B cell (primary cell): Measurements from ENCODE around the gene JPT2. TPM values are rescaled to one million over a fixed set of nuclear protein-coding genes. Genes with fewer than 3 reads are reported as not detected.

ENCODE experiments used
- ATAC-seq: fragments of 200-7000 bp; cut with Tn5 transposase; one replicate; pipeline ENCODE4 v1.10.0; 2021; ENCODE audit warnings: low read depth, mild to moderate bottlenecking, moderate number of reproducible peaks, moderate library complexity
- CTCF ChIA-PET: fragments of 350-600 bp; sonication (Branson Sonifier 250); formaldehyde crosslinking; loops from one replicate; lab custom pipeline; 2021; ENCODE audit warnings: antibody characterized with exemption, inconsistent platforms; lab: Charles Lee
- POLR2A ChIA-PET: fragments of 350-600 bp; sonication (Branson Sonifier 250); formaldehyde crosslinking; loops from one replicate; lab custom pipeline; 2021; ENCODE audit warnings: antibody characterized with exemption; lab: Charles Lee
- DNase-seq: peaks from one replicate; pipeline ENCODE4 v3.0.0; 2013
- H2AFZ ChIP-seq: 2 replicates; pipeline ENCODE4 v1.6.1; 2012; ENCODE audit warnings: mild to moderate bottlenecking, low read depth, low read length; ENCODE audit not compliant: insufficient read depth, poor library complexity, severe bottlenecking
- H3K27ac ChIP-seq, 2 donors: 1 replicate in 1 of 2; 2 replicates in 1 of 2; pipeline ENCODE4 v1.5.1; 2012 to 2013; ENCODE audit warnings: low read length in 2 of 2, mild to moderate bottlenecking in 2 of 2, moderate library complexity in 1 of 2
- H3K27me3 ChIP-seq, 4 experiments: fragments of 200-600 bp in 1 of 4; sonication (generic) in 1 of 4; replicated peaks in 1 of 4; 1 replicate in 2 of 4; 2 replicates in 2 of 4; pipeline versions ENCODE4 v1.6.1 to v1.7.0; 2013 to 2016; ENCODE audit warnings: low read length in 3 of 4, mild to moderate bottlenecking in 2 of 4, mixed read lengths in 1 of 4, moderate library complexity in 1 of 4; ENCODE audit not compliant: insufficient read depth in 4 of 4, control insufficient read depth in 3 of 4; ENCODE audit errors: control extremely low read depth in 1 of 4
- H3K36me3 ChIP-seq, 2 experiments: replicated peaks in 1 of 2; 1 replicate in 1 of 2; 2 replicates in 1 of 2; pipeline versions ENCODE4 v1.6.1 to v1.7.1; 2013; ENCODE audit warnings: low read length in 1 of 2; ENCODE audit not compliant: insufficient read depth in 2 of 2, control insufficient read depth in 1 of 2; ENCODE audit errors: control extremely low read depth in 1 of 2, extremely low read depth in 1 of 2
- H3K4me1 ChIP-seq, 2 donors: fragments of 200-600 bp in 1 of 2; sonication (generic) in 1 of 2; 1 replicate in 1 of 2; 2 replicates in 1 of 2; pipeline versions ENCODE4 v1.5.1 to v1.6.1; 2013 to 2017; ENCODE audit warnings: low read length in 2 of 2; ENCODE audit not compliant: control insufficient read depth in 2 of 2, insufficient read depth in 2 of 2
- H3K4me2 ChIP-seq: replicated peaks from 2 replicates; pipeline ENCODE3; 2012; ENCODE audit warnings: mild to moderate bottlenecking, low read depth, low read length; ENCODE audit not compliant: poor library complexity, severe bottlenecking
- H3K4me3 ChIP-seq, 5 experiments: fragments of 200-600 bp in 1 of 5; sonication (generic) in 1 of 5; 1 replicate in 3 of 5; 2 replicates in 2 of 5; pipeline versions ENCODE4 v1.5.1 to v1.7.0; 2011 to 2016; ENCODE audit warnings: low read length in 4 of 5, mild to moderate bottlenecking in 4 of 5, low read depth in 2 of 5, control low read depth in 1 of 5, moderate library complexity in 1 of 5; ENCODE audit not compliant: insufficient read depth in 1 of 5; ENCODE audit errors: control extremely low read depth in 1 of 5, extremely low read depth in 1 of 5
- H3K79me2 ChIP-seq: fragments of 200-600 bp; sonication (generic); one replicate; pipeline ENCODE4 v1.6.0; 2016; ENCODE audit warnings: low read length; ENCODE audit not compliant: control insufficient read depth, insufficient read depth
- H3K9ac ChIP-seq: fragments of 200-600 bp; sonication (generic); 2 replicates; pipeline ENCODE4 v1.6.1; 2017; ENCODE audit warnings: mild to moderate bottlenecking, low read length, moderate library complexity
- H3K9me3 ChIP-seq, 3 donors: one replicate each; pipeline versions ENCODE4 v1.6.1 to v1.7.1; 2013; ENCODE audit warnings: low read length in 2 of 3; ENCODE audit not compliant: control insufficient read depth in 2 of 3, insufficient read depth in 1 of 3; ENCODE audit errors: control extremely low read depth in 1 of 3
- H4K20me1 ChIP-seq: 2 replicates; pipeline ENCODE4 v1.6.0; 2012; ENCODE audit warnings: mild to moderate bottlenecking, low read length; ENCODE audit not compliant: insufficient read depth, control insufficient read depth, poor library complexity, severe bottlenecking
- H3K27ac Mint-ChIP-seq: one replicate; pipeline ENCODE4 v1.8.0; 2021; ENCODE audit warnings: mixed read lengths
- H3K27me3 Mint-ChIP-seq: one replicate; pipeline ENCODE4 v1.8.0; 2021; ENCODE audit warnings: mixed read lengths
- H3K4me1 Mint-ChIP-seq: one replicate; pipeline ENCODE4 v1.8.0; 2021; ENCODE audit warnings: mixed read lengths
- H3K4me3 Mint-ChIP-seq: one replicate; pipeline ENCODE4 v1.8.0; 2021; ENCODE audit warnings: mixed read lengths
- H3K9me3 Mint-ChIP-seq: one replicate; pipeline ENCODE4 v1.8.0; 2022; ENCODE audit warnings: mixed read lengths; ENCODE audit not compliant: insufficient read depth
- EZH2 ChIP-seq: IDR thresholded peaks from 2 replicates; pipeline ENCODE4 v1.6.1; 2012; ENCODE audit warnings: borderline replicate concordance, low read depth, mild to moderate bottlenecking, moderate library complexity, low read length; ENCODE audit not compliant: insufficient read depth, poor library complexity, severe bottlenecking
- WGBS: methylation state at CpG from one replicate; pipeline ENCODE4 v1.1.5; 2013; ENCODE audit warnings: missing lambda C conversion rate; ENCODE audit not compliant: insufficient coverage; 5-methylcytosine and 5-hydroxymethylcytosine counted together
- intact Hi-C: fragments of 100-400 bp; cut with micrococcal nuclease; formaldehyde crosslinking; loops from one replicate; pipeline ENCODE4 v1.10.0; 2022
- polyA plus RNA-seq: library from polyadenylated mRNA; depleted of rRNA; stranded (reverse); fragments of >200 nt; gene quantifications from 2 replicates; pipeline ENCODE4 v1.2.3, GENCODE V29; 2012
- total RNA-seq, 2 donors: library from RNA; stranded (reverse); fragments of 120-200 nt in 1 of 2; gene quantifications; 1 replicate in 1 of 2; 2 replicates in 1 of 2; pipeline versions ENCODE4 v1.2.3 to v1.2.4, GENCODE V29; 2013 to 2022
- TF ChIP-seq, protein P1 (sequence below): fragments of 200-600 bp; IDR thresholded peaks from one replicate; pipeline ENCODE4 v1.8.0; 2022; ENCODE audit warnings: antibody characterized with exemption, mild to moderate bottlenecking

JPT2 gene
- total and polyA plus RNA-seq, 2 donors (not counting 1 experiment from before 2014, with no cell fraction given): 10.7 to 45.7 TPM

DNA sequence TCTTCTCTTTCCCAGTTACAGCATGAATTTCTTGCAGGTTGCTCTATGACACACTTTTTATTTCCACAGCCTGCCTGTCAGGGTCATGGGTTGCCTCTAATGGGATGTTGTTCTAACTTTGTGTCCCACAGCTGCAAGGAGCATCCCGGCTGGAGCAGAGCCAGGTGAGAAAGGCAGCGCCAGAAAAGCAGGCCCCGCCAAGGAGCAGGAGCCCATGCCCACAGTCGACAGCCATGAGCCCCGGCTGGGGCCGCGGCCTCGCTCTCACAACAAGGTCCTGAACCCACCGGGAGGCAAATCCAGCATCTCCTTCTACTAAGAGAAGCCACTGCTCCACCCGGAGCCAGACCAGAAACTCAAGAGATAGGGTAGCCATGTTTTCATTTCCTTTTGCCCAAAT lies 20.6 kb downstream of the JPT2 start:
- H3K36me3 ChIP-seq: peaks cover 11 to 57% of the 10 kb centered on the region in 2 experiments
- no peaks in the 10 kb centered on the region for H3K9me3 Mint-ChIP-seq
- no peak overlapping the region for H3K9ac ChIP-seq
- H3K27ac ChIP-seq: no peak overlapping the region
- H3K79me2 ChIP-seq: no peaks in the 10 kb centered on the region
- no peak overlapping the region for H3K27ac Mint-ChIP-seq
- no peaks in the 10 kb centered on the region for H3K27me3 ChIP-seq
- ChIA-PET CTCF (interaction anchor here (0.6 kb wide), 1 partner anchor 231 kb away, joined by 3 read pairs; no protein-coding TSS in a partner anchor), POLR2A (no interaction called here)
- no peaks in the 10 kb centered on the region for H4K20me1 ChIP-seq
- H3K9me3 ChIP-seq: no peaks in the 10 kb centered on the region
- intact Hi-C loops: no loop called here
- TF ChIP-seq, protein P1, sequence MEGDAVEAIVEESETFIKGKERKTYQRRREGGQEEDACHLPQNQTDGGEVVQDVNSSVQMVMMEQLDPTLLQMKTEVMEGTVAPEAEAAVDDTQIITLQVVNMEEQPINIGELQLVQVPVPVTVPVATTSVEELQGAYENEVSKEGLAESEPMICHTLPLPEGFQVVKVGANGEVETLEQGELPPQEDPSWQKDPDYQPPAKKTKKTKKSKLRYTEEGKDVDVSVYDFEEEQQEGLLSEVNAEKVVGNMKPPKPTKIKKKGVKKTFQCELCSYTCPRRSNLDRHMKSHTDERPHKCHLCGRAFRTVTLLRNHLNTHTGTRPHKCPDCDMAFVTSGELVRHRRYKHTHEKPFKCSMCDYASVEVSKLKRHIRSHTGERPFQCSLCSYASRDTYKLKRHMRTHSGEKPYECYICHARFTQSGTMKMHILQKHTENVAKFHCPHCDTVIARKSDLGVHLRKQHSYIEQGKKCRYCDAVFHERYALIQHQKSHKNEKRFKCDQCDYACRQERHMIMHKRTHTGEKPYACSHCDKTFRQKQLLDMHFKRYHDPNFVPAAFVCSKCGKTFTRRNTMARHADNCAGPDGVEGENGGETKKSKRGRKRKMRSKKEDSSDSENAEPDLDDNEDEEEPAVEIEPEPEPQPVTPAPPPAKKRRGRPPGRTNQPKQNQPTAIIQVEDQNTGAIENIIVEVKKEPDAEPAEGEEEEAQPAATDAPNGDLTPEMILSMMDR: no peak
- TF ChIP-seq EZH2: no peak
- no peaks in the 10 kb centered on the region for H3K27me3 Mint-ChIP-seq
- ATAC-seq: no peak
- no peak overlapping the region for H3K4me3 Mint-ChIP-seq
- no peak overlapping the region for H3K4me2 ChIP-seq
- WGBS: over 99% methylated on average over 10 of the region's 10 CpGs
- no peaks in the 10 kb centered on the region for H3K4me1 Mint-ChIP-seq
- H2AFZ ChIP-seq: no peak overlapping the region
- no peak overlapping the region for H3K4me3 ChIP-seq
- no peak for DNase-seq
- no peaks in the 10 kb centered on the region for H3K4me1 ChIP-seq

DNA sequence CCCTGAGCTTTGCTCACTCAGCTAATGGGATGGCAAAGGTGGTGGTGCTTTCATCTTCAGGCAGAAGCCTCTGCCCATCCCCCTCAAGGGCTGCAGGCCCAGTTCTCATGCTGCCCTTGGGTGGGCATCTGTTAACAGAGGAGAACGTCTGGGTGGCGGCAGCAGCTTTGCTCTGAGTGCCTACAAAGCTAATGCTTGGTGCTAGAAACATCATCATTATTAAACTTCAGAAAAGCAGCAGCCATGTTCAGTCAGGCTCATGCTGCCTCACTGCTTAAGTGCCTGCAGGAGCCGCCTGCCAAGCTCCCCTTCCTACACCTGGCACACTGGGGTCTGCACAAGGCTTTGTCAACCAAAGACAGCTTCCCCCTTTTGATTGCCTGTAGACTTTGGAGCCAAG lies 22.2 kb downstream of the JPT2 start:
- no peak overlapping the region for H3K4me2 ChIP-seq
- DNase-seq: no peak
- Mint-ChIP-seq H3K4me3 (no peak overlapping the region), H3K27me3 (no peaks in the 10 kb centered on the region), H3K27ac (no peak overlapping the region), H3K4me1 (peaks cover 4% of the 10 kb centered on the region), H3K9me3 (no peaks in the 10 kb centered on the region)
- H3K79me2 ChIP-seq: peaks cover 2% of the 10 kb centered on the region
- no peaks in the 10 kb centered on the region for H3K27me3 ChIP-seq
- intact Hi-C loops: no loop called here
- peaks cover 11 to 50% of the 10 kb centered on the region in 2 experiments for H3K36me3 ChIP-seq
- POLR2A ChIA-PET: interaction anchor here (0.6 kb wide), 1 partner anchor 241 kb away, joined by 3 read pairs; no protein-coding TSS in a partner anchor
- CTCF ChIA-PET: interaction anchor here (1.1 kb wide), 1 partner anchor 11 kb away, joined by 4 read pairs; no protein-coding TSS in a partner anchor
- H3K4me1 ChIP-seq: peaks cover 0 to 7% of the 10 kb centered on the region in 2 donors
- no peak overlapping the region for H3K27ac ChIP-seq
- ATAC-seq: no peak
- no peak overlapping the region for H3K4me3 ChIP-seq
- no peak overlapping the region for H2AFZ ChIP-seq
- WGBS: 100% methylated on average over 2 of the region's 3 CpGs
- H4K20me1 ChIP-seq: no peaks in the 10 kb centered on the region
- TF ChIP-seq, protein P1: no peak
- no peak for TF ChIP-seq EZH2
- no peak overlapping the region for H3K9ac ChIP-seq
- H3K9me3 ChIP-seq: no peaks in the 10 kb centered on the region
